ENCODE data around the gene ZFAND3.

The ZFAND3 gene

DNA sequence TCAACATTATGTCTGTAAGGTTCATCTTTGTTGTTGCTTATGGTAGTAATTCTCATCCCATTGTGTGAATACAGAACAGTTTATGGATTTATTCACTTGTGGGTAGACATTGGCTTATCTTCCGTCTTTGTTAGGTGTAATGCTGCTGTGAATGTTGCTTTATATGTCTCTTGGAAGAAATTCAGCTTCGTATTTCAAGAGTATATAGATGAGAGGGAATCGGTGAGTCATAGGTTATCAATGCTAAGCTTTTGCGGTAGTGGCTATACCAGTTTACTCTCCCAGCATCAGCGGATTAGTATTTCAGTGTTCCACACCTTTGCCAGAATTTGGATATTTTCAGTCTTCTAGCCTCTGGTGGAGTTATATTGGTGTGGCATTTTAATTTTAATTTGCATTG, 77.8 kb downstream of the ZFAND3 start:
- H3K4me3 ChIP-seq (replicated peaks; ENCODE audit: low read depth, low read length), result no peak overlapping the region
- DNase-seq (ENCODE audit: extremely low read depth, low read depth), result no peak
- TF ChIP-seq, protein P1, sequence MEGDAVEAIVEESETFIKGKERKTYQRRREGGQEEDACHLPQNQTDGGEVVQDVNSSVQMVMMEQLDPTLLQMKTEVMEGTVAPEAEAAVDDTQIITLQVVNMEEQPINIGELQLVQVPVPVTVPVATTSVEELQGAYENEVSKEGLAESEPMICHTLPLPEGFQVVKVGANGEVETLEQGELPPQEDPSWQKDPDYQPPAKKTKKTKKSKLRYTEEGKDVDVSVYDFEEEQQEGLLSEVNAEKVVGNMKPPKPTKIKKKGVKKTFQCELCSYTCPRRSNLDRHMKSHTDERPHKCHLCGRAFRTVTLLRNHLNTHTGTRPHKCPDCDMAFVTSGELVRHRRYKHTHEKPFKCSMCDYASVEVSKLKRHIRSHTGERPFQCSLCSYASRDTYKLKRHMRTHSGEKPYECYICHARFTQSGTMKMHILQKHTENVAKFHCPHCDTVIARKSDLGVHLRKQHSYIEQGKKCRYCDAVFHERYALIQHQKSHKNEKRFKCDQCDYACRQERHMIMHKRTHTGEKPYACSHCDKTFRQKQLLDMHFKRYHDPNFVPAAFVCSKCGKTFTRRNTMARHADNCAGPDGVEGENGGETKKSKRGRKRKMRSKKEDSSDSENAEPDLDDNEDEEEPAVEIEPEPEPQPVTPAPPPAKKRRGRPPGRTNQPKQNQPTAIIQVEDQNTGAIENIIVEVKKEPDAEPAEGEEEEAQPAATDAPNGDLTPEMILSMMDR (IDR thresholded peaks at IDR 0.05; ENCODE audit: low read depth, low read length, missing control alignments), result no peak

DNA sequence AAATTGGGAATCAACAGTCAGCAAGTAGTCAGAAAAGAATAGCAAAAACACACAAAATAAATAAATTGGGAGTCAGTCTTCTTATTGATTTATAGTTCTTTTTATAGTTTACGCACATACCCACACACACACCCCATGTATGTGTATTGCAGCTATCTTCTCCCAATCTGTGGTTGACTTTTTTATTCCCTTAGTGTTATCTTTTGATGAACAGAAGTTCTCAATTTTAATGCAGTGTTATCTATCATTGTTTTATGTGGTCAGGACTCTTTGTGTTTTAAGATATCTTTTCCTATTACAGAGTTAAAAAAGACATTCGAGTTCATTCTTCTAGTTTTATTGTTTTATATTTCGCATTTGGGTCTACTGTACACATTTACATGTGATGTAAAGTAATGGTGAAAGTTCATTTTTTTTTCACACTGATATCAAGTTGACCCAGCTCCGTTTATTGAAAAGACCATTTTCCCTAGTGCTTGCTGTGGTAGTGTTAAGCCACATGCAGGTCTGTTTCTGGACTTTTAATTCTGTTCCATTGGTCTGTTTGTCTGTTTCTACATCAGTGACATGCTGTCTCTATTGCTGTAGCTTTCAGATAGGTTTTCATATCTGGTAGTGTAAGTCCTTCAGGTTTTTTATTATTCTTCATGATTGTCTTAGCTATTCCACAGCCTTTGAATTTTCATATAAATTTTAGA, 78.4 kb downstream of the ZFAND3 start:
- H3K4me3 ChIP-seq (replicated peaks; ENCODE audit: low read depth, low read length), result no peak overlapping the region
- no peak for DNase-seq (ENCODE audit: extremely low read depth, low read depth)
- TF ChIP-seq, protein P1 (IDR thresholded peaks at IDR 0.05; ENCODE audit: low read depth, low read length, missing control alignments), result no peak

DNA sequence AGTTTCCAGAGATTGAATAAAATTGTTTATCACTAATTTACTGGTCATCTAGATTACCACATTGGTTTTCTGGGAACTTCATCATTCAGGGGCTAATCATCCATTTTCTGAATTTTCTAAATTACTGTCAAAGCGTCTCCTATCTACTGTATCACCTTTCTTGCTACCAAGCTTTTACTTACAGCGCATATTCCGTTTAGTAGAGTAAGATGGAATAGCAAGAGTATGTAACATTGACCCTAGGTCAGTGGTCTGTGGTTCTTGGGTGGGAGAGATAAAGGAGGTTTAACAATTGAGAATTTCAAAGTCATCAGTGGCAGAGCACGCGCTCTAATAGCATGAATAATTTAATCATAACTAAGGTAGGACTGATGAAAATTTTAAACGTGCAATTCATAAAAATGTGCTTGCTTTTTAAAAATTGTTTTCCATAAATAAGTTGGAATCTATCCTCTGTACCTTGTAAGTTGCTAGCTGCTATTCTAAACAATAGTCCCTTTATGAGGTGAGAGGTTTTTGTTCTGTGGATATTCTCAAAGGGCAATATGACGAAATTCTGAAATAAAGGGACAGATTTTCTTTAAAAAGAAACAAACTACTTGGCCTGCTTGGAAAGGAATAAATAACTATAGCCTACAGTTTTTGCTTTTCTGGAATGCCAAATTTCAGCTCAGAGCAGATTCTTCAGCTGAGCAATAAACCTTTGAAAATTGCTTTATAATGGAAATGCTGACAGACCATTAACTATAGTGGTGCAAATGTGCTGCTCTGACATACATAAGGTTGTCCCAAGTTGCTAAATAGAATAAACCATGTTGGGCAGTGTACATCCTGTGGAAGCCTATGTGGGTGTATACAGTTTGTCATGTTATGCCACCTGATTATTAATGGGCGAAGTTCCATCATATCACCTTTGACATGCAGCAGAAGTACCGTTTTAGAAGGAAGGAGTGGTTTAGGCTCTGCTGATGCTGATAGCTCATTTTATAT, 84.1 kb downstream of the ZFAND3 start:
- no peak for DNase-seq (ENCODE audit: extremely low read depth, low read depth)

DNA sequence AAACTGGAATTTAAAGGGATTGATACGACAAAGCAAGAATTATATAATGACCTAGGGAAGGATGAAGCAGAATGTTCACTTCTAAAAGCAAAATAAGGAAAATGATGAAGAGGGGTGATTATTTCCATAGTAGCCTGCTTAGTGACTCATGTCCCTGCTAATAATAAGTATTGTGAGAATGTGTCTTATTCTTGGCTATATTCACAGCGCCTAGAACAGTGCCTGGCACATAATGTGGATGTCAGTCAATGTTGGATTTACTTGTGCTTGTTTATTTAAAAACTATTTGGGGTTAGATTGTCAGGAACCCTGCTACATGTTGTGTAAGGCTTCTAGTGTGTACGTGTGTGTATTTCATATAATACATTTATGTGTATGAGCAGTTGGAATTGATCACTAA, 85.1 kb downstream of the ZFAND3 start:
- TF ChIP-seq, protein P1 (IDR thresholded peaks at IDR 0.05; ENCODE audit: low read depth, low read length, missing control alignments), result no peak
- no peak overlapping the region for H3K4me3 ChIP-seq (replicated peaks; ENCODE audit: low read depth, low read length)
- no peak for DNase-seq (ENCODE audit: extremely low read depth, low read depth)

More for the DNA sequence above, 84.1 kb downstream of the ZFAND3 start:
- TF ChIP-seq, protein P1 (IDR thresholded peaks at IDR 0.05; ENCODE audit: low read depth, low read length, missing control alignments), result no peak
- no peak overlapping the region for H3K4me3 ChIP-seq (replicated peaks; ENCODE audit: low read depth, low read length)

DNA sequence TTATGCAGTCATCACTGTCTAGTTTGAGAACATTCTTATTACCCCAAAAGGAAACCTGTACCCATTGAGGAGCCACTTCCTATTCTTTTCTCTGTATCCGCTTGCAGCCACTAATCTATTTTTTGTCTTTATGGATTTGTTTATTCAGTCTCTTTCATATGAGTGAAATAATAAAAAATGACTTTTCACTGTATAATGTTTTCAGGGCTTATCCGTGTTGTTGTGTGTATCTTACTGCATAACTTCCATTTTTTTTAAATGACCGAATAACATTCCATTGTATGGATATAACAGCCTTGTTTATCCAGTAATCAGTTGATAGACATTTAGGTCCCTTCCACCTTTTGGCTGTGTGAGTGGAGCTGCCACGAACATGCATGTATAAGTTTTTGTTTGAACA, 86.6 kb downstream of the ZFAND3 start:
- no peak overlapping the region for H3K4me3 ChIP-seq (replicated peaks; ENCODE audit: low read depth, low read length)
- no peak for DNase-seq (ENCODE audit: extremely low read depth, low read depth)
- TF ChIP-seq, protein P1 (IDR thresholded peaks at IDR 0.05; ENCODE audit: low read depth, low read length, missing control alignments), result no peak

DNA sequence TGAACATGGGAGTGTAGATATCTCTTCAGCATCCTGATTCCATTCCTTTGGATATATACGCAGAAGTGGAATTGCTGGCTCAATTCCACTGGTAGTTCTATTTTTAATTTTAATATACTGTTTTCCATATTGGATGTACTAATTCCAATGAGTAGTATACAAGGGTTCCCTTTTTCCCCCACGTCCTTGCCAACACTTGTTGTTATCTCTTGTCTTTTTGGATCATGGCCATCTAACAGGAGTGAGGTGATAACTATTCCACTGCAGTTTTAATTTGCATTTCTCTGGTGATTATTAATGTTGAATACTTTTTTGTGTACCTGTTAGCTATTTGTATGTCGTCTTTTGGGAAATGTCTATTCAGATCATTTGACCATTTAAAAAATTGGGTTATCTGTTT, 91.5 kb downstream of the ZFAND3 start:
- no peak overlapping the region for H3K4me3 ChIP-seq (replicated peaks; ENCODE audit: low read depth, low read length)
- TF ChIP-seq, protein P1 (IDR thresholded peaks at IDR 0.05; ENCODE audit: low read depth, low read length, missing control alignments), result no peak
- no peak for DNase-seq (ENCODE audit: extremely low read depth, low read depth)

Data from HFF-Myc (cell line).